Measurements from ENCODE around the gene CCL1.

DNA sequence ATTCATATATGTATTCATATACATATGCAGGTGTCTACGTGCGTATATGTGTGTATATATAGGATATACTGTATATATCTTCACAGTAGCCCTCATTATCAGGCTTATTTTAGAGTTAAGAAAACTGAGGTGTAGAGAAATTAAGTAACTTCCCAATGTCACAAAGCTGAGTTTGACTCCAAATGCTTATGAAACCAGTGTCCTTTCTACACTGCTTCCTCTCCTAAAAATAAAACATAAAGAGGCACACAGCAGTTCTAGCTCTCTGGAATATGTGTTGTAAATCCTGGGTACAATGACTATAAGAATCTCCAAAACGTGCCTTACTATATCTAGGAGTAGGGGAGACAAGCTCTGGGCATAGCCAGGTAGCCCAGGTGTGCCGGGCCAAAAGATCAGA is 40.0 kb upstream of the CCL1 start:
- TF ChIP-seq, protein P1, sequence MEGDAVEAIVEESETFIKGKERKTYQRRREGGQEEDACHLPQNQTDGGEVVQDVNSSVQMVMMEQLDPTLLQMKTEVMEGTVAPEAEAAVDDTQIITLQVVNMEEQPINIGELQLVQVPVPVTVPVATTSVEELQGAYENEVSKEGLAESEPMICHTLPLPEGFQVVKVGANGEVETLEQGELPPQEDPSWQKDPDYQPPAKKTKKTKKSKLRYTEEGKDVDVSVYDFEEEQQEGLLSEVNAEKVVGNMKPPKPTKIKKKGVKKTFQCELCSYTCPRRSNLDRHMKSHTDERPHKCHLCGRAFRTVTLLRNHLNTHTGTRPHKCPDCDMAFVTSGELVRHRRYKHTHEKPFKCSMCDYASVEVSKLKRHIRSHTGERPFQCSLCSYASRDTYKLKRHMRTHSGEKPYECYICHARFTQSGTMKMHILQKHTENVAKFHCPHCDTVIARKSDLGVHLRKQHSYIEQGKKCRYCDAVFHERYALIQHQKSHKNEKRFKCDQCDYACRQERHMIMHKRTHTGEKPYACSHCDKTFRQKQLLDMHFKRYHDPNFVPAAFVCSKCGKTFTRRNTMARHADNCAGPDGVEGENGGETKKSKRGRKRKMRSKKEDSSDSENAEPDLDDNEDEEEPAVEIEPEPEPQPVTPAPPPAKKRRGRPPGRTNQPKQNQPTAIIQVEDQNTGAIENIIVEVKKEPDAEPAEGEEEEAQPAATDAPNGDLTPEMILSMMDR (IDR thresholded peaks at IDR 0.05): no peak
- TF ChIP-seq POLR2A (IDR thresholded peaks at IDR 0.05): no peak
- TF ChIP-seq POLR2AphosphoS5 (IDR thresholded peaks at IDR 0.05): no peak
